Memory B cell (primary cell): ENCODE results near the gene NME5.

ENCODE experiments used
- ATAC-seq: fragments of 150-1000 bp; cut with Tn5 transposase; 2 replicates; pipeline ENCODE4 v1.10.0; 2021; ENCODE audit warnings: low read depth, mild to moderate bottlenecking, moderate library complexity
- DNase-seq, 2 donors: peaks; one replicate each; pipeline ENCODE4 v3.0.0; 2022; ENCODE audit warnings: low spot score in 2 of 2
- H3K27ac Mint-ChIP-seq: one replicate; pipeline ENCODE4 v1.8.0; 2022; ENCODE audit warnings: mild to moderate bottlenecking, moderate library complexity, mixed read lengths
- H3K27me3 Mint-ChIP-seq: one replicate; pipeline ENCODE4 v1.8.0; 2022; ENCODE audit warnings: mixed read lengths
- H3K36me3 Mint-ChIP-seq: one replicate; pipeline ENCODE4 v1.8.0; 2022; ENCODE audit warnings: mild to moderate bottlenecking, mixed read lengths
- H3K4me1 Mint-ChIP-seq: one replicate; pipeline ENCODE4 v1.8.0; 2022; ENCODE audit warnings: mixed read lengths
- H3K4me3 Mint-ChIP-seq: one replicate; pipeline ENCODE4 v1.8.0; 2022; ENCODE audit warnings: mild to moderate bottlenecking, moderate library complexity, mixed read lengths
- H3K9me3 Mint-ChIP-seq: one replicate; pipeline ENCODE4 v1.8.0; 2022; ENCODE audit warnings: mixed read lengths

NME5 gene, protein sequence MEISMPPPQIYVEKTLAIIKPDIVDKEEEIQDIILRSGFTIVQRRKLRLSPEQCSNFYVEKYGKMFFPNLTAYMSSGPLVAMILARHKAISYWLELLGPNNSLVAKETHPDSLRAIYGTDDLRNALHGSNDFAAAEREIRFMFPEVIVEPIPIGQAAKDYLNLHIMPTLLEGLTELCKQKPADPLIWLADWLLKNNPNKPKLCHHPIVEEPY

DNA sequence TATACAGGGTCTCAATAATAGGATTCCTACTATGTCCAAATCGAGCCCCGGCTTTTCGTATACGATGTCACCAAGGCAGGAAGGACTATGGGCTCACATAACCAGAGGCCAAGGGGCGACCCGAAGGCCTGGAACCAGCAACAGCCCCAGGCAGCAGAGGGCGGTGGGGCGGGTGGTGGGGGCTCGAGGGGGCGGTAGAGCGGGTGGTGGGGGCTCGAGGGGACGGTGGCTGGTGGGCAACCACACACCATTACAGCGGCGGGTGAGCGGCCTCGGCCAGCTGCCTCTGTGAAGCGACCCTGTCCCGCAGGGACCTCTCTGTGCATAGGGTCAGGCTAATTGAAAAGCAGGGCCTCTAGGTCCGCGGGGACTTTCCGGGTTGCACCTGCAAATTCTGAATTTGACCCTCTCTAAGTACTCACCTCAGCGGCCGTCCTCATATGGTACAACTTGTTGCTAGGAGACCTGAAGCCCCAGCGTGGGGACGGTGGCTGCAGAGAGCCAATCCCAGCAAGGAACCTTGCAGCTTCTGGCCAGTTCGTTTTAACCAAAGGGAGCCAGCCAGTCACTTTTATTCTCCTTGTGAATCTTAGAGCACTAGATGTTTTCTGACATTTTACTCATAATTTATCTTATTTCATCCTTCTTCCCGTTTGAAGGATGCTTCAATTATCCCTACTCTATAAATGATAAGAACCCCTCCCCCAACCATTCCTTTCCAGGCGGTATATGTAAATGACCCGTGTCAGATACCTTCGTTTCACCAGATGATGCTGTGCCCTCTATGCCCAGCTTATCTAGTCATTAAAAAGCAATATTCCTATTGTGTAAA lies at the start of gene NME5:
NME5 (minus strand) TSS at position 480 of the 832 bp plus-strand sequence. CDS start 648 bp downstream, outside the sequence.
- H3K36me3 Mint-ChIP-seq: no peaks in the 10 kb centered on the region
- H3K4me3 Mint-ChIP-seq: peak within 1 kb of the TSS; percentile 49
- H3K27me3 Mint-ChIP-seq: peaks cover 3% of the 10 kb centered on the region
- H3K4me1 Mint-ChIP-seq: peaks cover 2% of the 10 kb centered on the region
- H3K9me3 Mint-ChIP-seq: no peaks in the 10 kb centered on the region
- ATAC-seq: no peak
- H3K27ac Mint-ChIP-seq: no peak within 1 kb of the TSS
- DNase-seq: no peak

DNA sequence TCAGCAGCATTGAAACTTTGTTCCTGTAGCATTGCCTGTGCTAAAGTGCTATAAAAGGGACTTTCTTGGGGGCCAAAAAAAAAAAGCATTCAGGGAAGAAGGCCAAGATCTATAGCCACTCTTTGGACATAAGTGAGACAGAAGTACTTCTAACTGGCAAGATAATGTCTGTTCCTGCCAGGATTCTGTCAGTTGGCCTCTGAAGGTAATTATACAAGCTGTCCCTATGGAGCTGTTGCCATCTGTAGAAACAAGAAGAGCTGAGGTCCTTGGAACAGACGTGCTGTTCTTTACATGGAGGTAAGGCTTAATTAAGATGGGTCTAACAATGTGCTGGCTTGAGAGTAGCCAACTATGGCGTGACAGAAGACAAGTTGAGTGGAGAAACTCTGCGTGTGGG lies 49.4 kb upstream of the NME5 start:
- Mint-ChIP-seq H3K36me3 (peaks cover 23% of the 10 kb centered on the region), H3K4me3 (no peak overlapping the region)
- no peak for ATAC-seq

GRCh38 chr5:138186002-138186447 lies 46.8 kb upstream of the NME5 start:
- H3K27me3 Mint-ChIP-seq: no peaks in the 10 kb centered on the region
- H3K4me1 Mint-ChIP-seq: no peaks in the 10 kb centered on the region
- ATAC-seq: no peak
- peaks cover 14% of the 10 kb centered on the region for H3K36me3 Mint-ChIP-seq
- no peak for DNase-seq
- H3K4me3 Mint-ChIP-seq: no peak overlapping the region
- H3K9me3 Mint-ChIP-seq: no peaks in the 10 kb centered on the region
- H3K27ac Mint-ChIP-seq: peak overlapping the region; percentile 3

More for the DNA sequence above, 49.4 kb upstream of the NME5 start:
- H3K27ac Mint-ChIP-seq: no peak overlapping the region
- H3K9me3 Mint-ChIP-seq: no peaks in the 10 kb centered on the region
- no peaks in the 10 kb centered on the region for H3K4me1 Mint-ChIP-seq
- no peak for DNase-seq
- H3K27me3 Mint-ChIP-seq: no peaks in the 10 kb centered on the region

DNA sequence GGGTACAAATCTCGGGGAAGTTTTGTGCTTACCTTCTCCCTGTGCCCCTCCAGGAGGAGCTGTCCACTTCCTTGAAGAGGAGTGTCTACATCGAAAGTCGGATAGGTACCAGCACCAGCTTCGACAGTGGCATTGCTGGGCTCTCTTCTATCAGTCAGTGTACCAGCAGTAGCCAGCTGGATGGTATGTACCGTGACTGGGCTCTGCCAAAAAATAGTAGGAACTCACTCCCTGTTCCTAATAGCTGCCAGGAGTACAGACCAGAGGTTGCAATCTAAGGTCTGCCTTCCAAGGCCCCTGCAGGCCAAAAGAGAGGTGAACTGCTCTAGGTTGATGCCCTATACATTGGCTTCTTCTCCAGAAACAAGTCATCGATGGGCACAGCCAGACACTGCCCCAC lies 43.6 kb upstream of the NME5 start:
- Mint-ChIP-seq H3K4me3 (no peak overlapping the region), H3K36me3 (peaks cover 5% of the 10 kb centered on the region), H3K27ac (no peak overlapping the region), H3K4me1 (peaks cover 5% of the 10 kb centered on the region), H3K9me3 (no peaks in the 10 kb centered on the region), H3K27me3 (no peaks in the 10 kb centered on the region)
- ATAC-seq: no peak
- no peak for DNase-seq

DNA sequence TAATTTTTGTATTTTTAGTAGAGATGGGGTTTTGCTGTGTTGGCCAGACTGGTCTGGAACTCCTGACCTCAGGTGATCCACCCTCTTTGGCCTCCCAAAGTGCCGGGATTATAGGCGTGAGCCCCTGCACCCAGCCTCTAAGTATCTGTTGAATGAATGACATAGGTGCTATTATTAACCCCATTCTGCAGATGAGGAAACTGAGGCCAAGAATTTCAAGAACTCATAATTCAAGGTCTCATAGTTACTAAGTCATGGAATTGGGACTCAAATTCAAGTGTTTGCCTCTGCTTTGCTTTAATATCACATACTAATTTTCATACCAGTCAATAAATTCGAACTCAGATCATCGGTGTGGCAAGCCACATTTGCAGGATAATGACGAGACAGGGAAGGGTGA lies 41.6 kb upstream of the NME5 start:
- ATAC-seq: no peak
- H3K4me3 Mint-ChIP-seq: no peak overlapping the region

DNA sequence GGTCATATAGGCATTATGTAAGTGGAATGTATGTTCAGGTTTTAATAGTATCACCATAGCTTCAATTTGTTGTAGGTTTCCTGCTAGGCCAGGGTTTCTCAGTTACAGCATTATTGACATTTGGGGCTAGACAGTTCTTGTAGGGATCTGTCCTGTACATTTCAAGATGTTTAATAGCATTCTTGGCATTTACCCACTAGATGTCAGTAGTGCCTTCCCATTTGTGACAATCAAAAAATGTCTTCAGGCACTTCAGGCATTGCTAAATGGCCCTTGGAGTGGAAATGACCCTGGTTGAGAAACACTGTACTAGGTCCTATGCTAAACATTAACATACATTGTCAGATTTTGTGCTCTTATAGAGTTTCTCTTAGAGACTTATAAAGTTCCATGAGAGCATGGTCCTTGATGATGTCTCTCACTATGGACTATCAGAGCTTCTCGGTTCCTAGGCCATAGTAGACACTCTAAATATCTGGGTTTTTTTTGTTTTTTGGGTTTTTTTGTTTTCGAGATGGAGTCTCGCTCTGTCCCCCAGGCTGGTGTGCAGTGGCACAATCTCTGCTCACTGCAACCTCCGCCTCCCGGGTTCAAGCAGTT lies 41.1 kb upstream of the NME5 start:
- Mint-ChIP-seq H3K36me3 (peaks cover 4% of the 10 kb centered on the region), H3K27me3 (no peaks in the 10 kb centered on the region), H3K9me3 (no peaks in the 10 kb centered on the region), H3K27ac (no peak overlapping the region), H3K4me3 (peak overlapping the region; percentile 44), H3K4me1 (peaks cover 8% of the 10 kb centered on the region)
- ATAC-seq: no peak
- peak in 1 of 2 donors; percentile 13 for DNase-seq

More for the DNA sequence above, 41.6 kb upstream of the NME5 start:
- no peak for DNase-seq
- H3K4me1 Mint-ChIP-seq: peaks cover 8% of the 10 kb centered on the region
- H3K9me3 Mint-ChIP-seq: no peaks in the 10 kb centered on the region
- H3K36me3 Mint-ChIP-seq: peaks cover 4% of the 10 kb centered on the region
- no peaks in the 10 kb centered on the region for H3K27me3 Mint-ChIP-seq
- no peak overlapping the region for H3K27ac Mint-ChIP-seq

- Mint-ChIP-seq H3K9me3 (no peaks in the 10 kb centered on the region), H3K36me3 (peaks cover 4% of the 10 kb centered on the region)
Observed at GRCh38 chr5:138179277-138179857, 40.1 kb upstream of the NME5 start.

GRCh38 chr5:138178516-138179276 lies 39.5 kb upstream of the NME5 start, which contains the start of the genes BRD8 and KIF20A:
TSS of gene BRD8 (minus strand) at chr5:138178630. CDS start at chr5:138178614, 16 bp downstream.
TSS of gene KIF20A (plus strand) at chr5:138179112. CDS start at chr5:138179681, 569 bp downstream.
- ATAC-seq (peak; percentile 85), DNase-seq (peak; percentile 76 to 84)
- no peaks in the 10 kb centered on the region for H3K27me3 Mint-ChIP-seq
- H3K9me3 Mint-ChIP-seq: no peaks in the 10 kb centered on the region
- H3K27ac Mint-ChIP-seq: no peak within 1 kb of the TSS
- H3K36me3 Mint-ChIP-seq: peaks cover 6% of the 10 kb centered on the region
- no peak within 1 kb of the TSS for H3K4me3 Mint-ChIP-seq
- H3K4me1 Mint-ChIP-seq: peaks cover 9% of the 10 kb centered on the region

More at GRCh38 chr5:138179277-138179857, 40.1 kb upstream of the NME5 start:
- DNase-seq (peak in 1 of 2 donors; percentile 13), ATAC-seq (no peak)
- Mint-ChIP-seq H3K27ac (no peak overlapping the region), H3K27me3 (no peaks in the 10 kb centered on the region), H3K4me3 (no peak overlapping the region), H3K4me1 (peaks cover 8% of the 10 kb centered on the region)

DNA sequence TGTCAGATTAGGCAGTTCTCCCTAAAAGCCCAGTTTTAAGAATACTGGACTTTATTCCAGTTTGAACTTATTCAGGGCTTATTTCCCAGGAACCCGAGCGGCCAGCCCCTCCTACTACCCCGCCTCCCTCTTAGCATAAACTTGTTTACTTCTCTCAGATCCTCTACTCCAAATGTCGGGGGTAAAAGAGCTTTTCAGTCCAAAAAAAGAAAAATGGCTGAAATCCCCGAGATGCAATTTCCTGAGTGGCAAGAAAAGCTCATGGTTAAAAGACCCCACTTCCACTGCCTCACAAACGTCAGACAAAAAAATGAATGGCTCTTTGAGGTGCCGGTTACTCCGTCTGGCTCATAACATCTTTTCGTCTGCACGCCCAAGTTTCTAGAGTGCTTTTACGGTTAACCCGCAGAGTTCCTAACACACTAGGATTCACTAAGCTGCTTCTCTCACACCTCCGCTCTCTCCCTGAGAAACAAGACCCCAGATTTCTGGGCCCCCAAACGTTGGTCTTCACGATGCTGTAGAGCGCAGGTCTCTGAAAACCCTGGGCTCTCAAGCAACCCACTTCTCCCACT lies 38.8 kb upstream of the NME5 start:
- H3K27me3 Mint-ChIP-seq: no peaks in the 10 kb centered on the region
- no peak overlapping the region for H3K27ac Mint-ChIP-seq
- peaks cover 12% of the 10 kb centered on the region for H3K4me1 Mint-ChIP-seq
- peak; percentile 16 for ATAC-seq
- DNase-seq: no peak
- no peak overlapping the region for H3K4me3 Mint-ChIP-seq
- H3K9me3 Mint-ChIP-seq: no peaks in the 10 kb centered on the region
- peaks cover 9% of the 10 kb centered on the region for H3K36me3 Mint-ChIP-seq

DNA sequence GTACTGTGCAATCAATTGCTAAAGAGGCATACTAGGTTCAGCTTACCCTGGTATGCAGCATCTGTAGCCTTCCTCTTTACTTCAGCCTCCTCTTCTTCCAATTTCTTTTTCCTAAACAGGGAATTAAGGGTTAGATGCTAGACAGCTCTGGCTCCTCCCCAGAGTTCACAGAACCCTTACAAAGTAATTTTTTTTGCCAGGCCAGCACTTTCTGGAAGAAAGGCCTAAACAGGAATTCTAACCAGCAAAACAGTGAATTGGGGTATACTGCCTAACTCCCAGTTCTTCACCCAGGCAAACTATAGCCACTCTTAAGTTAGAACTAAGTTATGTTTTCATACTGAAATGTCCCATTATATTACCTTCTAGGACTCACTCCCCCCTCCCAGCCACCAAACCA lies 31.1 kb upstream of the NME5 start:
- no peak overlapping the region for H3K4me3 Mint-ChIP-seq
- peaks cover 4% of the 10 kb centered on the region for H3K4me1 Mint-ChIP-seq
- no peak overlapping the region for H3K27ac Mint-ChIP-seq
- no peaks in the 10 kb centered on the region for H3K9me3 Mint-ChIP-seq
- ATAC-seq: no peak
- peaks cover 47% of the 10 kb centered on the region for H3K36me3 Mint-ChIP-seq
- no peaks in the 10 kb centered on the region for H3K27me3 Mint-ChIP-seq
- no peak for DNase-seq

- Mint-ChIP-seq H3K27ac (no peak overlapping the region), H3K9me3 (no peaks in the 10 kb centered on the region), H3K36me3 (peaks cover 55% of the 10 kb centered on the region), H3K4me3 (no peak overlapping the region), H3K4me1 (peaks cover 4% of the 10 kb centered on the region), H3K27me3 (no peaks in the 10 kb centered on the region)
- DNase-seq (no peak), ATAC-seq (no peak)
Observed at GRCh38 chr5:138169124-138169523, 29.9 kb upstream of the NME5 start.

- H3K4me1 Mint-ChIP-seq: no peaks in the 10 kb centered on the region
- no peak for DNase-seq
- no peaks in the 10 kb centered on the region for H3K27me3 Mint-ChIP-seq
- H3K9me3 Mint-ChIP-seq: no peaks in the 10 kb centered on the region
- no peak overlapping the region for H3K4me3 Mint-ChIP-seq
- no peak overlapping the region for H3K27ac Mint-ChIP-seq
- H3K36me3 Mint-ChIP-seq: peaks cover 63% of the 10 kb centered on the region
- no peak for ATAC-seq
Observed at GRCh38 chr5:138163721-138164120, 24.5 kb upstream of the NME5 start.

GRCh38 chr5:138160706-138161105 lies 21.5 kb upstream of the NME5 start:
- Mint-ChIP-seq H3K4me3 (no peak overlapping the region), H3K9me3 (no peaks in the 10 kb centered on the region), H3K4me1 (no peaks in the 10 kb centered on the region), H3K27ac (no peak overlapping the region), H3K27me3 (no peaks in the 10 kb centered on the region), H3K36me3 (peaks cover 64% of the 10 kb centered on the region)
- DNase-seq (no peak), ATAC-seq (no peak)
